Measurements from ENCODE around the gene PKP3. TPM values are rescaled to one million over a fixed set of nuclear protein-coding genes. Genes with fewer than 3 reads are reported as not detected.
A peak's percentile ranks its signal among the peaks of the same experiment; 100 is the strongest.
"Not testable (repeated sequence)": the region's sequence is repeated elsewhere in the genome, so short reads cannot be mapped to it uniquely, and the experiment has no call there.

PKP3 gene
- total RNA-seq, 1 donor from 2014 or later = 0.84 TPM

GRCh38 chr11:391117-392017 lies 2.6 kb upstream of the PKP3 start:
- ATAC-seq (no peak), DNase-seq (peak; percentile 26)
- intact Hi-C loops (cut with micrococcal nuclease) = no loop called here

GRCh38 chr11:392102-392777 lies 1.8 kb upstream of the PKP3 start:
- intact Hi-C loops (cut with micrococcal nuclease) = no loop called here
- peak; percentile 22 for DNase-seq
- no peak for ATAC-seq

DNA sequence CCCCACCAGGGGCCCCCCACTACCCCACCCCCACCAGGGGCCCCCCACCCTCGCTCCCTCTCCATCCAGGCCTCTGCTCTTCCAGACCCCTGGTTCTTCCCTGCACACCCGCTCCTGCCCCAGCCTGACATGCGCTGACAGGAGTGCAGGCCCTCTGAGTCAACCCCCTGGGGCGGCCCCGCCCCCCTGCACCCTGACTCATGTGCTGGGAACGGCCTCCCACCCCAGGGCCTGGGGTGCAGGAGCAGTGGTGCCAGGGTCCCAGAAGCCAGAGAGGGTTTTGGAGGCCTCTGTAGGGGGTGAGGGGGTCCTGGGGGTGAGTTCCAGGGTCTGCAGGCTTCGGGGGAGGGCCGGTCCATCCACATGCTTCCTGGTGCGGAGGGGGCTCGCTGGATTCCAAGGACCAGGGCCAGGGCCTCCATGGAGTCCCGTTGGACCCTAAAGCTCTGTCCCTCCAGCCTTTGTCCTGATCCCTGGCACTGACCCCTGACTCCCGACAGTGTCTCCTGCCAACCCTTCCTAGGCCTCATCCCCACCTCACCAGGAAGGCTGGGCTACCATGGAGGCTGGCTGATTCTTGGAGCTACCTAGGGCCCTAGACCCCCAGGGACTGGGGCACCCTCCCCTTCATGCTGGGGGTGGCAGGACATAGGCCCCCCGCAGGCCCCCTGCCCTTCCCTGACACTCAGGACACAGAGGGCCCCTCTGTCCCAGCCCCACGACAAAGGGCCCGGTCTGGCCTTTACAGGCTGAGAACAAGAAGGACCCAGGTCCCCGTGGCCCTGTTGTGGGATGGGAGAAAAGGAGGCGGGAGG lies 583 bp upstream of the PKP3 start:
- ATAC-seq = no peak
- intact Hi-C loops (cut with micrococcal nuclease) = no loop called here
- peak; percentile 30 for DNase-seq

- ATAC-seq = no peak
- intact Hi-C loops (cut with micrococcal nuclease) = no loop called here
- peak; percentile 29 for DNase-seq
Measured at GRCh38 chr11:394858-395655, 1.0 kb downstream of the PKP3 start.

DNA sequence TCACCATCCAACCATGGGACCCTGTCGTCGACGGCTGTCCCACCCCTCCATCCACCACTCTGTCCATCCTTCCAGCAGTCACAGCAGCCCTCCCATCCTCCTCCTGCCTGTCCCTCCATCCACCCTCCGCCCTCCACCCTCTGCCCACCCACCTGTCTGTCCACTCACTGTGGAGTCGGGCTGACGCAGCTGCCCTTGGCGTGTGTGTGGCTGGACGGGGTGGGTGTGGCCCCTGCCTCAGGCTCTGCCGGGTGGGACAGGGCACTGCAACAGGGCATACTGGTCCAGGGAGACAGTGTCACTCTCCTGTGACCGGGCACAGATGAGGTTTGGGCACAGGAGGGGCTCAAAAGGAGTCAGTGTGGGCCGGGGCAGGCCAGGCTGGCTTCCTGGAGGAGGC lies 1.9 kb downstream of the PKP3 start:
- peak; percentile 16 for DNase-seq
- ATAC-seq = no peak
- intact Hi-C loops (cut with micrococcal nuclease) = no loop called here

GRCh38 chr11:396511-396947 lies 2.5 kb downstream of the PKP3 start:
- intact Hi-C loops (cut with micrococcal nuclease) = no loop called here
- DNase-seq (peak; percentile 33), ATAC-seq (peak; percentile 44)

- ATAC-seq (peak; percentile 84), DNase-seq (peak; percentile 82)
- intact Hi-C loops (cut with micrococcal nuclease) = no loop called here
Measured at GRCh38 chr11:396948-397548, 3.0 kb downstream of the PKP3 start.

DNA sequence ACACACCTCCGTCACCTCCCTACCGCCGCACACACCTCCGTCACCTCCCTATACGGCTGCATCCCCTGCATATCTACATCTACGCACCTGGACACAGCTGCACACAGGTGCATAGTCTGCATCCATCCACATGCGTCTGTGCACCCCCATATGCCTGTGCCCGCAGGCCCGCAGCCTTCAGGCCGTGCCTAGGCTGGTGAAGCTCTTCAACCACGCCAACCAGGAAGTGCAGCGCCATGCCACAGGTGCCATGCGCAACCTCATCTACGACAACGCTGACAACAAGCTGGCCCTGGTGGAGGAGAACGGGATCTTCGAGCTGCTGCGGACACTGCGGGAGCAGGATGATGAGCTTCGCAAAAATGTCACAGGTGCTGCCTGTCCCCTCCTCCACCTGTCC lies 4.8 kb downstream of the PKP3 start:
- DNase-seq (peak; percentile 26), ATAC-seq (no peak)
- intact Hi-C loops (cut with micrococcal nuclease) = no loop called here

DNA sequence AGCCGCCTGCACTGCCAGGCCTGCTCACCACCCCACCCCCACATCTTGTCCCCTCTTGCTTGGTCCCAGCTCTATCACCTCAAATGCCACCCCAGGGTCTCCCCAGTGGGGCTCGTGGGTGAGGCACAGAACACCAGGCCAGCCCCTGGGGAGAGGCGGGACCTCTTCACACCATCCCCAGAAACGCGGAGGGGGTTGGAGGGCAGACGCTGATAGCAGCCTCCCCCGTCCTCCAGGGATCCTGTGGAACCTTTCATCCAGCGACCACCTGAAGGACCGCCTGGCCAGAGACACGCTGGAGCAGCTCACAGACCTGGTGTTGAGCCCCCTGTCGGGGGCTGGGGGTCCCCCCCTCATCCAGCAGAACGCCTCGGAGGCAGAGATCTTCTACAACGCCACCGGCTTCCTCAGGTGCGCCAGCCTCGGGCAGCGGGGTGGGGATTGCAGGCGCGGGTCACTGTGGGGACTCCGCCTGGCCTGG lies 5.8 kb downstream of the PKP3 start:
- intact Hi-C loops (cut with micrococcal nuclease) = no loop called here
- ATAC-seq (no peak), DNase-seq (no peak)

- intact Hi-C loops (cut with micrococcal nuclease) = no loop called here
- ATAC-seq (no peak), DNase-seq (no peak)
Measured at GRCh38 chr11:400241-400689, 6.3 kb downstream of the PKP3 start.

- DNase-seq; intact Hi-C loops (cut with micrococcal nuclease); ATAC-seq: not testable (repeated sequence)
Measured at GRCh38 chr11:401196-401595, 7.2 kb downstream of the PKP3 start.

DNA sequence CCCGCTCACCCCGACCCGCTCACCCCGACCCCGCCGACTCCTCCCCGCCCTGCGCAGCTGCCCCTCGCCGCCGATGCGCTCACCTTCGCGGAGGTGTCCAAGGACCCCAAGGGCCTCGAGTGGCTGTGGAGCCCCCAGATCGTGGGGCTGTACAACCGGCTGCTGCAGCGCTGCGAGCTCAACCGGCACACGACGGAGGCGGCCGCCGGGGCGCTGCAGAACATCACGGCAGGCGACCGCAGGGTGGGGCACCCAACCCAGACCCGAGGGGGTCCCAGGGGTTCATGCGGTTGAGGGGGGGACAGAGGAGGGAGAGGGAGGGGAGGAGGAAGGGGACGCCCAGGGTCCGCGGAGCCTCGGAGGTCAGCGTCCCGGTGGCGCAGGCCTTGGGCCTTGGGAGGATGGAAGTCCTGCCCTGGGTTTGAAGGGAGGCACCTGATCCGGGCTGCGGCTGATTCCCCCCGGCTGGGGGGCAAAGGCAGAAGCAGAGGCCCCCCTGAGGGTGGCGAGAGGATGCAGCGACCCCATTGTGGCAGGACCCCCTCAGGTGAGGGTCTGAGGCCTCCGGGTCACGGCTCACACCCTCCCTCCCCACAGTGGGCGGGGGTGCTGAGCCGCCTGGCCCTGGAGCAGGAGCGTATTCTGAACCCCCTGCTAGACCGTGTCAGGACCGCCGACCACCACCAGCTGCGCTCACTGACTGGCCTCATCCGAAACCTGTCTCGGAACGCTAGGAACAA lies 9.2 kb downstream of the PKP3 start:
- intact Hi-C loops (cut with micrococcal nuclease) = no loop called here
- no peak for ATAC-seq
- DNase-seq = no peak

- intact Hi-C loops (cut with micrococcal nuclease) = no loop called here
- no peak for DNase-seq
- no peak for ATAC-seq
Measured at GRCh38 chr11:403761-404431, 9.9 kb downstream of the PKP3 start.

- ATAC-seq (no peak), DNase-seq (no peak)
- intact Hi-C loops (cut with micrococcal nuclease) = no loop called here
Measured at GRCh38 chr11:404551-405264, 10.7 kb downstream of the PKP3 start.

DNA sequence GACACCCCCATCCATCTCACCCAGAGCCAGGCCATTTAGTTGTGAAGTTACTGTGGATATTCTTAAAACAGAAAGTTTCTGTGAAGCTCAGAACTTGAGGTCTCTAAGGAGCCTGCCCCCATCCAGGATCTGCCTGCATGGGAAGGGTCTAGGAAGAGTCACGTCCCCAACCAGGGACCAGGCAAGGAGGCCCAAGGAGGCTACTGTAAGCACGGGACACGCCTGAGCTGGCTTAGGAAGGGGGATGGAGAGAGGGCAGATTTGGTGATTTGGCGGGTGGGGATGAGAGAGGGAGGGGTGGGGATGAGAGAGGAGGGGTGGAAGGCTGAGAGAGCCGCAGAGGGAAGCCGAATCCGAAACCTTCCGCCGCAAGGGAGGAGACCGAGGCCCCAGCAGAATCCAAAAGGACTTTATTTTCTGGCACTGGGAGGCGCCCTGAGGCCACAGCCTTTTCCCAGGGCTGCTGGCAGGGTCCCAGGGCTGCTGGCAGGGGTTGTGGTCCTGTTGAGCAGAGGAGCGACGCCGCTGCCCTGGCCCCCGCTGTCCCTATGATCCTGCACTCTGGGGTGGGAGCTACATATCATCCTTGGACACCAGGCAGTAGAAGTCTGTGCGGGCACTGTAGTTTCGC lies 11.4 kb downstream of the PKP3 start:
- peak; percentile 5 for ATAC-seq
- peak; percentile 79 for DNase-seq
- intact Hi-C loops (cut with micrococcal nuclease) = no loop called here
